LNCAP (cell line): Measurements from ENCODE around the gene PLK1.

Experiments used
- TF ChIP-seq, protein P1 (sequence below): fragments of 450-650 bp; IDR thresholded peaks from 2 replicates; pipeline ENCODE4 v1.5.1; 2017; ENCODE audit warnings: mild to moderate bottlenecking

Gene PLK1

GRCh38 chr16:23716484-23716883, 37.8 kb downstream of the PLK1 start:
- TF ChIP-seq, protein P1, sequence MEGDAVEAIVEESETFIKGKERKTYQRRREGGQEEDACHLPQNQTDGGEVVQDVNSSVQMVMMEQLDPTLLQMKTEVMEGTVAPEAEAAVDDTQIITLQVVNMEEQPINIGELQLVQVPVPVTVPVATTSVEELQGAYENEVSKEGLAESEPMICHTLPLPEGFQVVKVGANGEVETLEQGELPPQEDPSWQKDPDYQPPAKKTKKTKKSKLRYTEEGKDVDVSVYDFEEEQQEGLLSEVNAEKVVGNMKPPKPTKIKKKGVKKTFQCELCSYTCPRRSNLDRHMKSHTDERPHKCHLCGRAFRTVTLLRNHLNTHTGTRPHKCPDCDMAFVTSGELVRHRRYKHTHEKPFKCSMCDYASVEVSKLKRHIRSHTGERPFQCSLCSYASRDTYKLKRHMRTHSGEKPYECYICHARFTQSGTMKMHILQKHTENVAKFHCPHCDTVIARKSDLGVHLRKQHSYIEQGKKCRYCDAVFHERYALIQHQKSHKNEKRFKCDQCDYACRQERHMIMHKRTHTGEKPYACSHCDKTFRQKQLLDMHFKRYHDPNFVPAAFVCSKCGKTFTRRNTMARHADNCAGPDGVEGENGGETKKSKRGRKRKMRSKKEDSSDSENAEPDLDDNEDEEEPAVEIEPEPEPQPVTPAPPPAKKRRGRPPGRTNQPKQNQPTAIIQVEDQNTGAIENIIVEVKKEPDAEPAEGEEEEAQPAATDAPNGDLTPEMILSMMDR: no peak

DNA sequence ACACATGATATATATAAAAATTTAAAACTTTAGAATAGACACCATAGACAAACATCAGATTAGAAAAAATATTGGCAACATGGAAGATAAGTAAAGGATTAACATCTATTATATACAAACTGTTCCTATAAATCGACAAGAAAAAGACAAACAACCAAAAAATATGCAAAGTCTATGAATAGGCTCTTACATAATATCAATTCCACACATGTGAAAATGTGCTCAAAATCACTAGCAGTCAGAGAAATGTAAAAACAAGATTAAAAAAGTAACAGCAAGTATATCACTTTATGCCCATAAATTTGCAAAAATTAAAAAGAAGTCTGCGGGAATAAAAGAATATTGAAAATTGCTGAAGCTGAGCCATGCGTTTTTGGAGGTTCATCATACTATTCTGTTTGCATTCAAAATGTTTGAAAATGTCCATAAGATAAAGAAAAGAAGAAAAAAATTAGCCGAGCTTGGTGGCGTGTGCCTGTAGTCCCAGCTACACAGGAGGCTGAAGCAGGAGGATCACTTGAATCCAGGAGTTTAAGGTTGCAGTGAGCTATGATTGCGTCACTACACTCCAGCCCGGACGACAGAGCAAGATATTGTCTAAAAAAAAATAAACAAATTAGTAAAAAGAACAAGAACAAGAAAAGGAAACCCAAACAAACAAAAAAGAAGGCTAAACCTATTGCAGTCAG, 45.6 kb downstream of the PLK1 start:
- TF ChIP-seq, protein P1: no peak

DNA sequence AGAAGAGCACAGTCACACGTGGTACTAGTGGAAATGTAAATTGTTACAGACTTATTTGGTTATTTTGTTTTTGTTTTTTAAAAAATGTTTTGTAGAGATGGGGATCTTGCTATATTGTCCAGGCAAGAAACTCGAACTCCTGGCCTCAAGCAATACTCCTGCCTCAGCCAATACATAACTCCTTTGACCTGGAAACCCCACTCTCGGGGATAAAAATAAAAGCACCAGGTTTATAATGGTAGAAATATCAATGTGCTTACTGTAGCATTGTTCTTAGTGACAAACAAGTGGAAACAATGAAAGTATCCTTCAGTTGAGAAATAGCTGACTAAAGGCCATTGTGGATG, 46.1 kb downstream of the PLK1 start:
- TF ChIP-seq, protein P1: no peak

DNA sequence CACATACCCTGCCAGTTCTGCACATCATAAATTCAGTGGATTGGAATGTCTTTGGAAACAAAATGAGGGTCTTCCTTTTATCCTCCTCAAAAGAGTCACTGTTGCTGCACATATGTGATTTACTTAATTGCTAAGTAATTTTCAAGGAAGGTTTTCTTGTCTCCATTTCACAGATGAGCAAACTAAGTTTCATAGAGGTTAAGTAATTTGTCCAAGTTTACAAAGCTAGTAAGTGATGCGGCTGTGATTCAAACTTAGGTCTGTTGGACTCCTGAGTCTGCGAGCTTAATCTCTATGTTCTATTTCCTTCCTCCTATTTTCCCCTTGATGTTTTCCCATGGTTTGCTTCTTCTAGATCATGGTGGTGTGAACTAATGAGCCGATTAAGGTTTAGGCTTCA, 48.0 kb downstream of the PLK1 start:
- TF ChIP-seq, protein P1: no peak

GRCh38 chr16:23728112-23728477, 49.4 kb downstream of the PLK1 start:
- TF ChIP-seq, protein P1: peak; percentile 28; the same call in 1 of the 2 replicates

GRCh38 chr16:23729503-23730424, 51.1 kb downstream of the PLK1 start:
- TF ChIP-seq, protein P1: no peak

- TF ChIP-seq, protein P1: no peak
Observed at GRCh38 chr16:23734176-23734893, 55.6 kb downstream of the PLK1 start.
